ENCODE results near the gene DUSP9. TPM values are rescaled to one million over a fixed set of nuclear protein-coding genes. Genes with fewer than 3 reads are reported as not detected.

DUSP9 gene
- total and polyA plus RNA-seq, 11 donors: 0.04 to 0.25 TPM; not detected in 9

GRCh38 chrX:153667956-153668396 is 21.0 kb downstream of the DUSP9 start:
- Histone ChIP-seq H3K36me3 (no peaks in the 10 kb centered on the region), H3K27me3 (peaks cover 0 to 22% (median 3%) of the 10 kb centered on the region in 9 donors), H3K9me3 (no peaks in the 10 kb centered on the region), H3K4me1 (no peaks in the 10 kb centered on the region), H3K4me3 (no peak overlapping the region), H3K27ac (peak overlapping the region in 1 of 12 donors; percentile 73)
- DNase-seq (peak; percentile 76 to 91 (median 85)), ATAC-seq (peak; percentile 74 to 92 (median 88))
- WGBS, 4 donors: 22 to 46% (median 29%) methylated on average over 12 to 14 of the region's 14 CpGs
- intact Hi-C loops (cut with DNase I): loop anchor here (2.0 to 10.0 kb wide), 16 partner anchors 36 to 726 kb away; no protein-coding TSS in a partner anchor
- TF ChIP-seq POLR2A (IDR thresholded peaks at IDR 0.05): no peak
- TF ChIP-seq, protein P1, sequence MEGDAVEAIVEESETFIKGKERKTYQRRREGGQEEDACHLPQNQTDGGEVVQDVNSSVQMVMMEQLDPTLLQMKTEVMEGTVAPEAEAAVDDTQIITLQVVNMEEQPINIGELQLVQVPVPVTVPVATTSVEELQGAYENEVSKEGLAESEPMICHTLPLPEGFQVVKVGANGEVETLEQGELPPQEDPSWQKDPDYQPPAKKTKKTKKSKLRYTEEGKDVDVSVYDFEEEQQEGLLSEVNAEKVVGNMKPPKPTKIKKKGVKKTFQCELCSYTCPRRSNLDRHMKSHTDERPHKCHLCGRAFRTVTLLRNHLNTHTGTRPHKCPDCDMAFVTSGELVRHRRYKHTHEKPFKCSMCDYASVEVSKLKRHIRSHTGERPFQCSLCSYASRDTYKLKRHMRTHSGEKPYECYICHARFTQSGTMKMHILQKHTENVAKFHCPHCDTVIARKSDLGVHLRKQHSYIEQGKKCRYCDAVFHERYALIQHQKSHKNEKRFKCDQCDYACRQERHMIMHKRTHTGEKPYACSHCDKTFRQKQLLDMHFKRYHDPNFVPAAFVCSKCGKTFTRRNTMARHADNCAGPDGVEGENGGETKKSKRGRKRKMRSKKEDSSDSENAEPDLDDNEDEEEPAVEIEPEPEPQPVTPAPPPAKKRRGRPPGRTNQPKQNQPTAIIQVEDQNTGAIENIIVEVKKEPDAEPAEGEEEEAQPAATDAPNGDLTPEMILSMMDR (IDR thresholded peaks at IDR 0.05): peak; percentile 51 to 76 (median 70)

GRCh38 chrX:153668423-153669173 is 21.6 kb downstream of the DUSP9 start:
- H3K27ac ChIP-seq: peak overlapping the region in 1 of 12 donors; percentile 73
- peaks cover 0 to 22% (median 0%) of the 10 kb centered on the region in 9 donors for H3K27me3 ChIP-seq
- TF ChIP-seq, protein P1 (IDR thresholded peaks at IDR 0.05): no peak
- TF ChIP-seq POLR2A (IDR thresholded peaks at IDR 0.05): no peak
- peak in 1 of 4 donors; percentile 2 for ATAC-seq
- H3K4me1 ChIP-seq: no peaks in the 10 kb centered on the region
- no peak for DNase-seq
- WGBS, 4 donors: 87% methylated on average over 8 to 11 of the region's 11 CpGs
- H3K4me3 ChIP-seq: no peak overlapping the region
- no peaks in the 10 kb centered on the region for H3K9me3 ChIP-seq
- intact Hi-C loops (cut with DNase I): loop anchor here (2.0 to 10.0 kb wide), 15 partner anchors 36 to 726 kb away; no protein-coding TSS in a partner anchor
- no peaks in the 10 kb centered on the region for H3K36me3 ChIP-seq

DNA sequence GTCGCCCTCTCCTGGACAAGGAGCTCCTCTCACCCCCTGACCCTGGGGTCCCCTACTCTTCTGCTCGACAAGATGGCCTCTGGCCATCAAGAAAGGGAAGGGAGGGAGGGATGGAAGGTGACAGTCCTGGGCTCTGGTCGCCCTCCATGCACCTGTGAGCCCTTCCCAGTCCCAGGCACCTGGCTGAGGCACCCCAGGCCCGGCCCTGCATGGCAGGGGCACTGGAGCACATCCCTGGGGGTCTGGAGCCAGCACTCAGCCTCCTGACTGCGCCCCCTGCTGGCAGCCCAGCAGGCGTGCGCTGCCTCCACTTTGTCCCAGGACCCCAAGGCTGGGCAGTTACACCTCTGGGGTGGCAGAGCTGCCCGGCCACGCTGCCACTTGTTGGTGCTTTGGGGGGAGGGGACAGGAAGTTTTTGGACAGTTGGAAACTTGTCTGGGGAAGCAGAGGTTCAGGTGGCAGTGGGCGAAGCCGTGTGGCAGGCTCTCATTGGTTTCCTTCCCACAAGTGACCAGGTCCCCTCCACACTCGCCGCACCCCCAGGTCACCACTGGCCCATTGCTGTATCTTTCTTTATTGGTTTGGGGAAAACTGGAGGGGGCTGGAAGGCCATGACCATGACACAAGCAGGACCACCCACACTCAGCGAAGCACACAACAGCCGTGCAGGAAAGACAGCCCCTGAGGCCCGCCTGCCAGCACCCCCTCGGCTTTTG is 22.3 kb downstream of the DUSP9 start:
- peak in 2 of 4 donors; percentile 24 to 36 for ATAC-seq

More for the DNA sequence above, 22.3 kb downstream of the DUSP9 start:
- Histone ChIP-seq H3K4me1 (no peaks in the 10 kb centered on the region), H3K27ac (peak overlapping the region in 1 of 12 donors; percentile 73), H3K9me3 (no peaks in the 10 kb centered on the region), H3K27me3 (peaks cover 0 to 28% (median 0%) of the 10 kb centered on the region in 9 donors), H3K4me3 (no peak overlapping the region), H3K36me3 (no peaks in the 10 kb centered on the region)
- no peak for DNase-seq
- no peak for TF ChIP-seq POLR2A (IDR thresholded peaks at IDR 0.05)
- TF ChIP-seq, protein P1 (IDR thresholded peaks at IDR 0.05): peak; percentile 38 to 79 (median 68)
- intact Hi-C loops (cut with DNase I): loop anchor here (2.0 to 10.0 kb wide), 15 partner anchors 37 to 727 kb away; no protein-coding TSS in a partner anchor
- WGBS, 4 donors: 57 to 77% (median 66%) methylated on average over 12 to 17 of the region's 17 CpGs

Data from heart left ventricle (tissue), 16 donors.